Sigmoid colon (tissue), 3 donors: ENCODE measurements around the gene RFX3.

ENCODE experiments used
- POLR2A ChIP-seq, 2 donors: fragments of 450-650 bp; IDR thresholded peaks; one replicate each; pipeline ENCODE4 v1.6.1; 2016; ENCODE audit warnings: antibody characterized with exemption in 2 of 2, mild to moderate bottlenecking in 2 of 2, moderate library complexity in 2 of 2
- TF ChIP-seq, protein P1 (sequence below), 4 experiments: fragments of 450-650 bp in 3 of 4; fragments of 200-600 bp in 1 of 4; IDR thresholded peaks; one replicate each; pipeline ENCODE4 v1.5.1; 2016 to 2019; ENCODE audit warnings: antibody characterized with exemption in 4 of 4, mild to moderate bottlenecking in 3 of 4, moderate library complexity in 2 of 4

DNA sequence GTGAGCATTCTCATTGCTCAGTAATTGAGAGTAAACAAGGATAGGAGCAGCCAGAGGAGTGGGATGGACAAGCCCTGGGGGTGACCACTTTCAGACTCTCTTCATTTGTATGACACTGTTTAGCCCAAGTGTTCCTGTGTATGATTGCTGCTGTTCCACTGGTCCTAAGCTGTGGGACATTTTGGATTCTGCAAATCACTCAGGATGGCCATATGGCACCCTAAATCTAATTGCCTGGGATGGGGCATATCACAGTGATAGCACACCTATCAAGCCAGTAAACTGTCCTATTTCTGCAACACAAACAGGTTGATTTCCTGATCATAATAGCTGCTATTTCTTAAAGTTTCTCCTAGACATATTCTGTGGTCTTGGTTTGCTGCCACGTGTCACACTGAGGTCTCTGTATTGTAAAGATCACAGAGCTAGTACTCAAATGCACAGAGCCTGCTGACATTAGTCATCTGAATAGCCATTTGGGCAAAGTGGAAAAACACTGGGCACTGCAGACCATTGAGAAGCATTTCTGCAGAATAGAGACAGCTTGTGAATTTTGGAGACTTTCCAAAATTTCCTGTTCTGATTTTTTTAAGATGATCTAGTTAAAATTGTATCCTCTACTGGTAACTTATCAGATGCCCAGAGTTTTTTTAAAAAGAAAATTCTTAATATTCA is 320.2 kb downstream of the RFX3 start:
- TF ChIP-seq, protein P1, sequence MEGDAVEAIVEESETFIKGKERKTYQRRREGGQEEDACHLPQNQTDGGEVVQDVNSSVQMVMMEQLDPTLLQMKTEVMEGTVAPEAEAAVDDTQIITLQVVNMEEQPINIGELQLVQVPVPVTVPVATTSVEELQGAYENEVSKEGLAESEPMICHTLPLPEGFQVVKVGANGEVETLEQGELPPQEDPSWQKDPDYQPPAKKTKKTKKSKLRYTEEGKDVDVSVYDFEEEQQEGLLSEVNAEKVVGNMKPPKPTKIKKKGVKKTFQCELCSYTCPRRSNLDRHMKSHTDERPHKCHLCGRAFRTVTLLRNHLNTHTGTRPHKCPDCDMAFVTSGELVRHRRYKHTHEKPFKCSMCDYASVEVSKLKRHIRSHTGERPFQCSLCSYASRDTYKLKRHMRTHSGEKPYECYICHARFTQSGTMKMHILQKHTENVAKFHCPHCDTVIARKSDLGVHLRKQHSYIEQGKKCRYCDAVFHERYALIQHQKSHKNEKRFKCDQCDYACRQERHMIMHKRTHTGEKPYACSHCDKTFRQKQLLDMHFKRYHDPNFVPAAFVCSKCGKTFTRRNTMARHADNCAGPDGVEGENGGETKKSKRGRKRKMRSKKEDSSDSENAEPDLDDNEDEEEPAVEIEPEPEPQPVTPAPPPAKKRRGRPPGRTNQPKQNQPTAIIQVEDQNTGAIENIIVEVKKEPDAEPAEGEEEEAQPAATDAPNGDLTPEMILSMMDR (IDR thresholded peaks at IDR 0.05), result no peak
- no peak for TF ChIP-seq POLR2A (IDR thresholded peaks at IDR 0.05)
